WTC11 (cell line): ENCODE data around the gene PLPP4. TPM values are rescaled to one million over a fixed set of nuclear protein-coding genes. Genes with fewer than 3 reads are reported as not detected.

Experiments used
- ATAC-seq: fragments of 200-7000 bp; cut with Tn5 transposase; 2 replicates; pipeline ENCODE4 v1.10.0; 2021; ENCODE audit warnings: mild to moderate bottlenecking, moderate library complexity
- CTCF ChIA-PET: fragments of 300-600 bp; sonication (Branson Sonifier 250); formaldehyde crosslinking; loops from one replicate; lab custom pipeline; 2021; ENCODE audit warnings: antibody characterized with exemption; lab: Charles Lee
- POLR2A ChIA-PET: fragments of 350-600 bp; sonication (Branson Sonifier 250); formaldehyde crosslinking; loops from one replicate; lab custom pipeline; 2021; ENCODE audit warnings: antibody characterized with exemption; lab: Charles Lee
- DNase-seq: peaks from one replicate; pipeline ENCODE4 v3.0.0; 2021; ENCODE audit warnings: low spot score
- H3K27ac Mint-ChIP-seq: 2 replicates; pipeline ENCODE4 v1.8.0; 2021; ENCODE audit warnings: mixed read lengths
- H3K27me3 Mint-ChIP-seq: 2 replicates; pipeline ENCODE4 v1.8.0; 2021; ENCODE audit warnings: low read depth, mild to moderate bottlenecking, moderate library complexity, mixed read lengths
- H3K36me3 Mint-ChIP-seq: 2 replicates; pipeline ENCODE4 v1.8.0; 2021; ENCODE audit warnings: mixed read lengths
- H3K4me1 Mint-ChIP-seq: 2 replicates; pipeline ENCODE4 v1.8.0; 2022; ENCODE audit warnings: mixed read lengths
- H3K4me3 Mint-ChIP-seq: 2 replicates; pipeline ENCODE4 v1.8.0; 2021; ENCODE audit warnings: mild to moderate bottlenecking, moderate library complexity, mixed read lengths
- H3K9me3 Mint-ChIP-seq: 2 replicates; pipeline ENCODE4 v1.8.0; 2021; ENCODE audit warnings: mixed read lengths
- CDX4 ChIP-seq: fragments of 250-450 bp; sonication (Bioruptor Pico); IDR thresholded peaks from 2 replicates; pipeline ENCODE4 v1.9.0; 2021; ENCODE audit warnings: moderate library complexity, mild to moderate bottlenecking, inconsistent platforms, borderline replicate concordance
- ETV6 ChIP-seq: sonication (generic); formaldehyde crosslinking; IDR thresholded peaks from 2 replicates; pipeline ENCODE4 v1.8.1; 2022; ENCODE audit warnings: mild to moderate bottlenecking, missing genetic modification reagents
- IRF2 ChIP-seq: sonication (generic); formaldehyde crosslinking; IDR thresholded peaks from 2 replicates; pipeline ENCODE4 v1.8.0; 2022; ENCODE audit warnings: low read depth, missing genetic modification reagents, borderline replicate concordance
- PRDM15 ChIP-seq: sonication (generic); formaldehyde crosslinking; IDR thresholded peaks from 2 replicates; pipeline ENCODE4 v1.8.0; 2022; ENCODE audit warnings: missing genetic modification reagents
- TCF7 ChIP-seq: sonication (generic); formaldehyde crosslinking; IDR thresholded peaks from 2 replicates; pipeline ENCODE4 v1.8.0; 2022; ENCODE audit warnings: mild to moderate bottlenecking, low read depth, missing genetic modification reagents, moderate library complexity
- TEAD4 ChIP-seq: sonication (generic); formaldehyde crosslinking; IDR thresholded peaks from 2 replicates; pipeline ENCODE4 v1.8.0; 2022; ENCODE audit warnings: mild to moderate bottlenecking, missing genetic modification reagents
- USF1 ChIP-seq: sonication (generic); formaldehyde crosslinking; IDR thresholded peaks from 2 replicates; pipeline ENCODE4 v1.8.0; 2022; ENCODE audit warnings: mild to moderate bottlenecking, missing genetic modification reagents
- ZNF219 ChIP-seq: sonication (generic); formaldehyde crosslinking; IDR thresholded peaks from 2 replicates; pipeline ENCODE4 v1.8.0; 2023; ENCODE audit warnings: missing genetic modification reagents, mild to moderate bottlenecking, borderline replicate concordance
- ZNF317 ChIP-seq: sonication (generic); formaldehyde crosslinking; IDR thresholded peaks from 2 replicates; pipeline ENCODE4 v1.8.1; 2023; ENCODE audit warnings: low read depth, mild to moderate bottlenecking, moderate library complexity, missing genetic modification reagents, borderline replicate concordance
- ZNF532 ChIP-seq: fragments of 250-450 bp; sonication (Bioruptor Pico); IDR thresholded peaks from 2 replicates; pipeline ENCODE4 v1.9.0; 2021; ENCODE audit warnings: mild to moderate bottlenecking, borderline replicate concordance
- ZSCAN18 ChIP-seq: fragments of 250-450 bp; sonication (Bioruptor Pico); IDR thresholded peaks from 2 replicates; pipeline ENCODE4 v2.1.2; 2022; ENCODE audit warnings: mild to moderate bottlenecking, moderate library complexity
- total RNA-seq: library from RNA; stranded (reverse); gene quantifications from 3 replicates; pipeline ENCODE4 v1.2.3, GENCODE V29; 2021
- TF ChIP-seq, protein P1 (sequence below): sonication (generic); formaldehyde crosslinking; IDR thresholded peaks from 2 replicates; pipeline ENCODE4 v1.8.0; 2023; ENCODE audit warnings: missing genetic modification reagents, mild to moderate bottlenecking, borderline replicate concordance
- TF ChIP-seq, protein P2 (sequence below): sonication (generic); formaldehyde crosslinking; conservative IDR thresholded peaks from 2 replicates; pipeline ENCODE4 v1.8.1; 2022; ENCODE audit warnings: mild to moderate bottlenecking, missing genetic modification reagents
- TF ChIP-seq, protein P3 (sequence below): fragments of 250-450 bp; sonication (Bioruptor Pico); IDR thresholded peaks from 2 replicates; pipeline ENCODE4 v1.8.0; 2021; ENCODE audit warnings: mild to moderate bottlenecking
- TF ChIP-seq, protein P4 (sequence below): sonication (generic); formaldehyde crosslinking; IDR thresholded peaks from 2 replicates; pipeline ENCODE4 v1.8.1; 2022; ENCODE audit warnings: low read depth, missing genetic modification reagents, borderline replicate concordance
- TF ChIP-seq, protein P5 (sequence below): sonication (generic); formaldehyde crosslinking; IDR thresholded peaks from 2 replicates; pipeline ENCODE4 v1.8.0; 2022; ENCODE audit warnings: mild to moderate bottlenecking, missing genetic modification reagents

Gene PLPP4
- total RNA-seq, 1 experiment from 2014 or later, result 0.15 TPM

DNA sequence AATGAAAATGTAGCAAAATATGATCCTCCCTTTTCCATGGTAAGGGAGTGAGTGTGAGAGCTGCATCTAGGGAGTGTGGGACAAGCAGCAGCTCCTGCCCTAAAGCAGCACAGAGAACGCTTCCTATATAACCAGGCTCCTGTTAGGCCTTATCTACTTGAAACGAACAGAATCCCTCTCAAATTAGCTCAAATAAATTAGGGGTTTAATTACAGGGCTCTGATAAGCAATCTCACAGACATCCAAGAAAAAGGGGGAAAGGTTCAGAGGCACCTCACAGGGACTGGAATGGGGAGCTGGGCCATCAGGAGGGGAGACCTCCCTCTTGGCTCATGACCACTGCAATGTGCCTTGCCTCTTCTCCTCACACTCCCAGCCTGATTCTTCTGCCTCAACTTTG, 57.9 kb downstream of the PLPP4 start (continued):
- TF ChIP-seq, protein P1, sequence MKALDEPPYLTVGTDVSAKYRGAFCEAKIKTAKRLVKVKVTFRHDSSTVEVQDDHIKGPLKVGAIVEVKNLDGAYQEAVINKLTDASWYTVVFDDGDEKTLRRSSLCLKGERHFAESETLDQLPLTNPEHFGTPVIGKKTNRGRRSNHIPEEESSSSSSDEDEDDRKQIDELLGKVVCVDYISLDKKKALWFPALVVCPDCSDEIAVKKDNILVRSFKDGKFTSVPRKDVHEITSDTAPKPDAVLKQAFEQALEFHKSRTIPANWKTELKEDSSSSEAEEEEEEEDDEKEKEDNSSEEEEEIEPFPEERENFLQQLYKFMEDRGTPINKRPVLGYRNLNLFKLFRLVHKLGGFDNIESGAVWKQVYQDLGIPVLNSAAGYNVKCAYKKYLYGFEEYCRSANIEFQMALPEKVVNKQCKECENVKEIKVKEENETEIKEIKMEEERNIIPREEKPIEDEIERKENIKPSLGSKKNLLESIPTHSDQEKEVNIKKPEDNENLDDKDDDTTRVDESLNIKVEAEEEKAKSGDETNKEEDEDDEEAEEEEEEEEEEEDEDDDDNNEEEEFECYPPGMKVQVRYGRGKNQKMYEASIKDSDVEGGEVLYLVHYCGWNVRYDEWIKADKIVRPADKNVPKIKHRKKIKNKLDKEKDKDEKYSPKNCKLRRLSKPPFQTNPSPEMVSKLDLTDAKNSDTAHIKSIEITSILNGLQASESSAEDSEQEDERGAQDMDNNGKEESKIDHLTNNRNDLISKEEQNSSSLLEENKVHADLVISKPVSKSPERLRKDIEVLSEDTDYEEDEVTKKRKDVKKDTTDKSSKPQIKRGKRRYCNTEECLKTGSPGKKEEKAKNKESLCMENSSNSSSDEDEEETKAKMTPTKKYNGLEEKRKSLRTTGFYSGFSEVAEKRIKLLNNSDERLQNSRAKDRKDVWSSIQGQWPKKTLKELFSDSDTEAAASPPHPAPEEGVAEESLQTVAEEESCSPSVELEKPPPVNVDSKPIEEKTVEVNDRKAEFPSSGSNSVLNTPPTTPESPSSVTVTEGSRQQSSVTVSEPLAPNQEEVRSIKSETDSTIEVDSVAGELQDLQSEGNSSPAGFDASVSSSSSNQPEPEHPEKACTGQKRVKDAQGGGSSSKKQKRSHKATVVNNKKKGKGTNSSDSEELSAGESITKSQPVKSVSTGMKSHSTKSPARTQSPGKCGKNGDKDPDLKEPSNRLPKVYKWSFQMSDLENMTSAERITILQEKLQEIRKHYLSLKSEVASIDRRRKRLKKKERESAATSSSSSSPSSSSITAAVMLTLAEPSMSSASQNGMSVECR (CRISPR knock-in tag), result no peak
- TF ChIP-seq, protein P2, sequence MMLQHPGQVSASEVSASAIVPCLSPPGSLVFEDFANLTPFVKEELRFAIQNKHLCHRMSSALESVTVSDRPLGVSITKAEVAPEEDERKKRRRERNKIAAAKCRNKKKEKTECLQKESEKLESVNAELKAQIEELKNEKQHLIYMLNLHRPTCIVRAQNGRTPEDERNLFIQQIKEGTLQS (CRISPR knock-in tag), result no peak
- no peak for TF ChIP-seq ZNF317
- no peak for TF ChIP-seq IRF2 (CRISPR knock-in tag)
- TF ChIP-seq ZNF532 (CRISPR knock-in tag), result no peak
- TF ChIP-seq TEAD4 (CRISPR knock-in tag), result no peak
- TF ChIP-seq, protein P3, sequence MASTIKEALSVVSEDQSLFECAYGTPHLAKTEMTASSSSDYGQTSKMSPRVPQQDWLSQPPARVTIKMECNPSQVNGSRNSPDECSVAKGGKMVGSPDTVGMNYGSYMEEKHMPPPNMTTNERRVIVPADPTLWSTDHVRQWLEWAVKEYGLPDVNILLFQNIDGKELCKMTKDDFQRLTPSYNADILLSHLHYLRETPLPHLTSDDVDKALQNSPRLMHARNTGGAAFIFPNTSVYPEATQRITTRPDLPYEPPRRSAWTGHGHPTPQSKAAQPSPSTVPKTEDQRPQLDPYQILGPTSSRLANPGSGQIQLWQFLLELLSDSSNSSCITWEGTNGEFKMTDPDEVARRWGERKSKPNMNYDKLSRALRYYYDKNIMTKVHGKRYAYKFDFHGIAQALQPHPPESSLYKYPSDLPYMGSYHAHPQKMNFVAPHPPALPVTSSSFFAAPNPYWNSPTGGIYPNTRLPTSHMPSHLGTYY (CRISPR knock-in tag), result no peak
- no peak for TF ChIP-seq ZNF219
- TF ChIP-seq CDX4 (CRISPR knock-in tag), result no peak
- no peak for TF ChIP-seq PRDM15 (CRISPR knock-in tag)
- TF ChIP-seq, all 79 proteins: peak for 0

DNA sequence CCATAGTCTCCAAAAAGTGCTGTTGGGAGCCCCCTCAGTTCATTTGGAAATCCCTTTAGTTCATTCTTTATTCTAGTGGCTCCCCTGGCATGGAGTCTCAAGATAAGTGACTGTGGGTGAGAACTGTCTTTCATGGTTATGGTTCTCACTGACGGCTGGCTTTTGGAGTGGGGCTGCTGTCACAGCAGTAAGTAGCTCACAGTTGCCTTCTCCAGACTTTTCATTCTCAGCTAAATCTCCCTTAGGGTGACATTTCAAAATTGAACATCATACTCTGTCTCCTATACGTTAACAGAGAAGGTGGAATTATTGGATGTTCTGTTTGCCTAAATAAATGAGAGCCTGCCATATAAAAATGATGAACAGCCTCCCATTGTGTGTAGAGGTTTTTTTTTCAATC, 58.7 kb downstream of the PLPP4 start:
- Mint-ChIP-seq H3K27ac (no peak overlapping the region), H3K36me3 (no peaks in the 10 kb centered on the region), H3K9me3 (no peaks in the 10 kb centered on the region), H3K4me1 (no peaks in the 10 kb centered on the region), H3K27me3 (peaks cover 12% of the 10 kb centered on the region; the same call in 1 of the 2 replicates), H3K4me3 (no peak overlapping the region)
- TF ChIP-seq ETV6 (CRISPR knock-in tag) (no peak), TCF7 (CRISPR knock-in tag) (no peak), USF1 (CRISPR knock-in tag) (no peak), ZSCAN18 (no peak)
- TF ChIP-seq, protein P4, sequence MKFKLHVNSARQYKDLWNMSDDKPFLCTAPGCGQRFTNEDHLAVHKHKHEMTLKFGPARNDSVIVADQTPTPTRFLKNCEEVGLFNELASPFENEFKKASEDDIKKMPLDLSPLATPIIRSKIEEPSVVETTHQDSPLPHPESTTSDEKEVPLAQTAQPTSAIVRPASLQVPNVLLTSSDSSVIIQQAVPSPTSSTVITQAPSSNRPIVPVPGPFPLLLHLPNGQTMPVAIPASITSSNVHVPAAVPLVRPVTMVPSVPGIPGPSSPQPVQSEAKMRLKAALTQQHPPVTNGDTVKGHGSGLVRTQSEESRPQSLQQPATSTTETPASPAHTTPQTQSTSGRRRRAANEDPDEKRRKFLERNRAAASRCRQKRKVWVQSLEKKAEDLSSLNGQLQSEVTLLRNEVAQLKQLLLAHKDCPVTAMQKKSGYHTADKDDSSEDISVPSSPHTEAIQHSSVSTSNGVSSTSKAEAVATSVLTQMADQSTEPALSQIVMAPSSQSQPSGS (CRISPR knock-in tag), result no peak
- TF ChIP-seq, protein P5, sequence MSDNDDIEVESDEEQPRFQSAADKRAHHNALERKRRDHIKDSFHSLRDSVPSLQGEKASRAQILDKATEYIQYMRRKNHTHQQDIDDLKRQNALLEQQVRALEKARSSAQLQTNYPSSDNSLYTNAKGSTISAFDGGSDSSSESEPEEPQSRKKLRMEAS, result no peak
- ATAC-seq (no peak), DNase-seq (no peak)
- ChIA-PET CTCF (no interaction called here), POLR2A (no interaction called here)
